HG02938 (cell line): ENCODE data around the gene SYK.

Source experiments
- ATAC-seq: cut with Tn5 transposase; IDR thresholded peaks from one replicate; pipeline ENCODE4 v1.9.1; 2021; ENCODE audit warnings: mild to moderate bottlenecking, moderate library complexity; ENCODE audit not compliant: unreplicated experiment

SYK gene

GRCh38 chr9:90821697-90822096 lies 20.1 kb downstream of the SYK start:
- ATAC-seq, result no peak

DNA sequence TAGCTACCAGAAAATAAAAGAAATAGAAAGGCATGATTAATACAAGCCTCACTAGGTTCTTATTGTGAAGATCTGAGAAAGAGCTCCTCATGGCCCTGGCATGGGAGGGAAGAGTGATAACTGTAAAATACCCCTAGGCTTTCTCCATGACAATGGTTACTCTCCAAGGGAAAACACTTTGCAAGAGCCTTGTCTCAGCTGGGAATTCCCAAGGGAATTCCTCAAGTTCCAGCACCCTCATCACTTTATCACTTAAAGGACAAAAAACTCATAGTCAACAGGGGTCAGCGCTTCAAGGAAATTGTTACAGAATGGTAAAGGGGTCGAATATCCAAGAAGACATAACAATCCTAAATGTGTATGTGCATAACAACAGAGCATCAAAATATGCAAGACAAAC lies 21.2 kb downstream of the SYK start:
- ATAC-seq, result no peak

DNA sequence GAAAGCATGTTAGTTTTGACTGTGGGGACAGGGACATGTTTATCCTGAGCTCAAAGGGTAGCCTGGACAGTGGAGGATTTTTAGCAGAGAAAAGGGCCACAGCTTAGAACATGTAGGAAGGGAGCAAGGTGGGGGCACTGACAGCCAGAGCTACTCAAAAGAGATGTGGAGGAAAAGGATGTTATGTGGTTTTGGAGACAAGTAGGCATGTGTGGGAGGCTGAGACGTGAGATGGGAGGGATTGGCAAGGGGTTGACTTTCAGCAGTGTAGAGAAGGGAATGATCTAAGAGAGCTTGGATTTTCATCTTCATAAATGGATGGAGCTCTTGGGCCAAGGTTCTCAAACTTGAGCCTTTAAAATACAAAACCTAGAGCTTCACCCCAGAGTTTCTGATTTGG lies 24.0 kb downstream of the SYK start:
- ATAC-seq, result no peak

GRCh38 chr9:90826326-90827020 lies 24.9 kb downstream of the SYK start:
- no peak for ATAC-seq

GRCh38 chr9:90827181-90827871 lies 25.7 kb downstream of the SYK start:
- peak; percentile 55 for ATAC-seq

DNA sequence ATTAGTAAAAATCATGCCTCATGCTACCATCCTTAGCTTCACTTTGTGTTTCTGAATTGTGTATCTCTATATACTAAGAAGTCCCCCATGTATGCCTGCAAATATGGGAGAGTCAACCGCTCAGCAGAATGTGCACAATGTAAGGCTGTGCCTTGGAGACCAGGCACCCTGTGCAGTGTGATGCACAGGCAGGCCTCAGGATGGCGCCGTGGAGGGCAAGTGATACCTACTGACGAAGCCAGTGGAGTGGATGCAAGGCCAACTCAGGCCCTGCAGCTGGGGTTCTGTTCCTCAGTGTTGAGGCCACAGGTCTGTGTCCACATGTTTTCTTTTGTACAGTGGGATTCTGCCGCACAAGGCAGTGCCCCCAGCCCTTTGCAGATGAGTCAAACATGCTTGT lies 28.4 kb downstream of the SYK start:
- no peak for ATAC-seq

DNA sequence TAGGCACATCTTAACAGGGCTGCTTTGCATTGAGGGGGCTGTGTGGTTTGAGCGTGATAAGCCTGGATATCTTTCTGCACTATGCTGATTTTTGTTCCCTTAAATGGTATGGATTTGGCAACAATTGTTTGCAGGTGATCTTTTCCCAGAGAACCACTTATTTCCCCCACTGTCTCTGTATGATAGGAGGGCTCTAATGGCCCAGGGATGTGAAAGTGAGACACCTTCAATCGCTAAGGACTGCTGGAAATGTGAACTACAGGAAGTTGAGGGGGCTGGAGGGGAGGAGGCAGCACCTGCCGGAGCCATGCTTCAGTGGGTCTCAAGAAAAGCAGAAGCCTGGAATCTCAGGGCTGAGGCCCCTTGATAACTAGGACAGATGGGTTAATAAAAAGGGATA lies 29.4 kb downstream of the SYK start:
- ATAC-seq, result no peak

- no peak for ATAC-seq
Observed at GRCh38 chr9:90832261-90832660, 30.6 kb downstream of the SYK start.

GRCh38 chr9:90834828-90835595 lies 33.4 kb downstream of the SYK start:
- ATAC-seq, result no peak

DNA sequence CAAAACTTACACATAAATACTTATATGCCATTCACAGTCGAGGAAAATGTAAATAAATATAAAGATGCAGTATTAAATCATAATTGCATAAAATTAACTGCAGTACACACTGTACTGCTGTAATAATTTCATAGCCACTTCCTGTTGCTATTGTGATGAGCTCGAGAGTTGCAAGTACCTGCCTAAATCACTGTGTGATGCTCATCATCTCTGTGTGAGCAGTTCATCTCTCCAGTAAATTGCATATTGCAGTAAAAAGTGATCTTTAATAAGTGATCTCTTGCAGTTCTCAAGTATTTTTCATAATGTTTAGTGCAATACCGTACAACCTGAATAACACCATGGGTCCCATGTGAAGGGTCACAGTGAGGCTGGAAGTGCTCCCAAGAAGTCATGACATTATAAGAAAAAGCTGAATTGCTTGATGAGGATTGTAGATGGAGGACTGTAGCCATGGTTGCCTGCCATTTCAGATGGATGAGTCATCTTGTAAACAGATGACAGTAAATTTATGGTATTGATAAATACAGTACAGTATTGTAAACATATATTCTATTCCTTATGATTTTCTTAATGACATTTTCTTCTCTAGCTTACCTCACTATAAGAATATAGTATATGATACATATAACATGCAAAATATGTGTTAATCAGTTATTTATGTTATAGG lies 34.9 kb downstream of the SYK start:
- no peak for ATAC-seq

DNA sequence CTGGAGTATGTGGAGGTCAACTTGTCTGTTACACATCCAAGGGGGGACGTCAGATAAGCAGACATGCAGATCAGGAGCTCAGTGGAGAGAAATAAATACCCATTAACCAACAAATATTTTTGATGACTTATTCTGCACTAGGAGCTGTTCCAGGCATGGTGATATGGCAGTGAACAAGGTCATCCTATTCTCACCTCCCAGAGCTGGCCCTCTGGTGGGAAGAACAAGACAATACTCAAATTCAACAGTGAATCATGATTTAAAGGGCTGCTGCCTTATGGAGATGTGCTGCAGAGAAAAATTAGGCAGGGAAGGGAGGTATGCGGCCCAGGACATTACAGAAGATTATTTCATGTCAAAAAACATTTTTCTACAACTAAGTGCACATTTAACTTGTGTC lies 36.5 kb downstream of the SYK start:
- ATAC-seq, result no peak

GRCh38 chr9:90838581-90839154 lies 37.0 kb downstream of the SYK start:
- ATAC-seq, result no peak

GRCh38 chr9:90839183-90839728 lies 37.6 kb downstream of the SYK start:
- ATAC-seq, result no peak

DNA sequence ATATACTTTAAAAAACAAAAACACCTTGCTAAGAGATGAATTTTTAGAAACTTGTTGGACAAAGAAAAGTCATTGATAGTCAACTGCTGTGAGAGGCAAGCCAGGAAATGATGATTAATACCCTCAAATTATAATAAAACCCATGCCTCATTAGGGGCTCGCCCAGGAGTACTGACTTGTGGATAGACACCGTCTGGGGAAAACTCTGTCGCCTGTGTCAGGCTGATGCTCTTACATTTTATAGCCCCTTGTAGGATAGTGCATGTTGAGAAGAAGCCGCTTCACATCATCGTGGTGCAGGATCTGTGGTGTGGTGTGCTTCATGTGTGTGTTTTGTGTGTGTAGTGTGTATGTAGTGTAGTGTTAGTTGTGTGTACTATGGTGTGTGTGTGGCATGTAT lies 39.1 kb downstream of the SYK start:
- ATAC-seq, result no peak

DNA sequence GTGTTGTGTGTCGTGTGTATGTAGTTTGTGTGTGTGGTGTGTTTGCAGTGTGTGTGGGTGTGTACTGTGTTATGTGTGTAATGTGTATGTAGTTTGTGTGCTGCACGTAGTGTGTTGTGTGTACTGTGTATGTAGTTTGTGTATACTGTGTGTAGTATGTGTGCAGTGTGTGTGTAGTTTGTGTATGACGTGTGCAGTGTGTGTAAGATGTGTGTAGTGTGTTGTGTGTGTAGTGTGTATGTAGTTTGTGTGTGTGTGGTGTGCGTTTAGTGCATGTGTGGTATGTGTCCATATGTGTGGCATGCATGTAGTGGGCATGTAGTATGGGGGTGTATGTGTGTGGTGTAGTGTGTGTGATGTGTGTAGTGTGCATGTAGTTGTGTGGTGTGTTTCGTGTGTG lies 39.6 kb downstream of the SYK start:
- ATAC-seq, result no peak

GRCh38 chr9:90841615-90842014 lies 40.0 kb downstream of the SYK start:
- ATAC-seq, result no peak

- no peak for ATAC-seq
Observed at GRCh38 chr9:90842176-90842777, 40.7 kb downstream of the SYK start.

- no peak for ATAC-seq
Observed at GRCh38 chr9:90842996-90843395, 41.4 kb downstream of the SYK start.

DNA sequence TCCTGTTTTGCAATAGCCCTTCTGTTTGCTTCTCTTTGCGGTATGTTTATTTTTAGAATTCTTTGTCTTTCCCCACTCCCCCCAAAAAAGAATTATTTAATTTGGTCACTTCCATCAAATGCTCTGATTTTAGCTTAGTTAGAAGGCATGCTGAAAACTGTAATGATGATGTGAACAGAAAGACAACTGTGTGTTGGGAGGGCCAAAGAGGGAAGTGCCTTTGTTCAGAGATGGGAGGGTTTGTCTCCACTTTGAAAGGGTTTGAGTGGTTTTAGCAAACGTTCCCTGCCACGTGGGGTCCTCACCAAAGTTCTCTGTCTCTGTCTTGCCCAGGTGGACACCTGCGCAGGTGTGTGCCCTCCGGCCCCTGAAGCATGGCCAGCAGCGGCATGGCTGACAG lies 41.9 kb downstream of the SYK start:
- no peak for ATAC-seq

- no peak for ATAC-seq
Observed at GRCh38 chr9:90844326-90844725, 42.7 kb downstream of the SYK start.
